PC-3 (cell line): ENCODE measurements around the gene RNF130. TPM values are rescaled to one million over a fixed set of nuclear protein-coding genes. Genes with fewer than 3 reads are reported as not detected.

ENCODE experiments used
- ATAC-seq: fragments of 200-7000 bp; cut with Tn5 transposase; 2 replicates; pipeline ENCODE4 v1.9.1; 2020; ENCODE audit warnings: mild to moderate bottlenecking, moderate library complexity
- BruUV-seq: library from RNA; stranded (reverse); fragments of 400-500 nt; replicated peaks from 2 replicates; lab custom pipeline; 2021; lab: Mats Ljungman, UMichigan
- CTCF ChIA-PET: fragments of 300-600 bp; sonication (Branson Sonifier 250); formaldehyde crosslinking; loops from one replicate; lab custom pipeline; 2022; ENCODE audit warnings: antibody characterized with exemption; lab: Charles Lee
- POLR2A ChIA-PET: fragments of 300-600 bp; sonication (Branson Sonifier 250); formaldehyde crosslinking; loops from one replicate; lab custom pipeline; 2022; ENCODE audit warnings: antibody characterized with exemption; ENCODE audit not compliant: unreplicated experiment; lab: Charles Lee
- DNase-seq: peaks from one replicate; pipeline ENCODE4 v3.0.0-alpha.2; 2015
- H2AFZ ChIP-seq: fragments of 300-600 bp; sonication (generic); 2 replicates; pipeline ENCODE4 v1.6.0; 2016; ENCODE audit warnings: antibody characterized with exemption, low read length
- H3F3A ChIP-seq: fragments of 300-600 bp; sonication (generic); one replicate; pipeline ENCODE4 v1.6.0; 2017; ENCODE audit warnings: antibody characterized with exemption, low read length, control low read depth, mild to moderate bottlenecking; ENCODE audit not compliant: unreplicated experiment
- H3K27ac ChIP-seq: fragments of 300-600 bp; sonication (generic); 2 replicates; pipeline ENCODE4 v1.5.1; 2016; ENCODE audit warnings: mild to moderate bottlenecking, low read length
- H3K27me3 ChIP-seq: fragments of 300-600 bp; sonication (generic); 2 replicates; pipeline ENCODE4 v1.6.1; 2016; ENCODE audit warnings: low read length, mixed read lengths
- H3K36me3 ChIP-seq: fragments of 300-600 bp; sonication (generic); 2 replicates; pipeline ENCODE4 v1.6.1; 2016; ENCODE audit warnings: low read depth, mixed run types, low read length, mixed read lengths
- H3K4me1 ChIP-seq: fragments of 300-600 bp; sonication (generic); 2 replicates; pipeline ENCODE4 v1.5.1; 2016; ENCODE audit warnings: low read length; ENCODE audit not compliant: insufficient read depth
- H3K4me2 ChIP-seq: fragments of 300-600 bp; sonication (generic); 2 replicates; pipeline ENCODE4 v1.6.0; 2016; ENCODE audit warnings: low read length
- H3K4me3 ChIP-seq: fragments of 300-600 bp; sonication (generic); 2 replicates; pipeline ENCODE4 v1.5.1; 2016; ENCODE audit warnings: mild to moderate bottlenecking, low read length, mixed read lengths
- H3K79me2 ChIP-seq: fragments of 300-600 bp; sonication (generic); 2 replicates; pipeline ENCODE4 v1.6.1; 2017; ENCODE audit warnings: low read length, mixed read lengths
- H3K9ac ChIP-seq: fragments of 300-600 bp; sonication (generic); 2 replicates; pipeline ENCODE4 v1.6.0; 2016; ENCODE audit warnings: mild to moderate bottlenecking, low read length
- H3K9me2 ChIP-seq: fragments of 300-600 bp; sonication (generic); replicated peaks from 2 replicates; pipeline ENCODE4 v1.6.1; 2016; ENCODE audit warnings: mixed run types, low read length, mixed read lengths
- H3K9me3 ChIP-seq: fragments of 300-600 bp; sonication (generic); 2 replicates; pipeline ENCODE4 v1.6.1; 2016; ENCODE audit warnings: low read length, mixed read lengths
- H4K20me1 ChIP-seq: fragments of 300-600 bp; sonication (generic); 2 replicates; pipeline ENCODE4 v1.6.1; 2016; ENCODE audit warnings: low read length, mixed read lengths
- CTCF ChIP-seq: fragments of 300-600 bp; sonication (generic); conservative IDR thresholded peaks from 2 replicates; pipeline ENCODE4 v1.5.1; 2017; ENCODE audit warnings: antibody characterized with exemption, low read depth, mild to moderate bottlenecking, low read length
- EZH2 ChIP-seq: fragments of 300-600 bp; sonication (generic); IDR thresholded peaks from one replicate; pipeline ENCODE4 v1.6.1; 2017; ENCODE audit warnings: antibody characterized with exemption, mild to moderate bottlenecking, low read length; ENCODE audit not compliant: unreplicated experiment
- EZH2phosphoT487 ChIP-seq: fragments of 300-600 bp; sonication (generic); IDR thresholded peaks from 2 replicates; pipeline ENCODE4 v1.6.1; 2018; ENCODE audit warnings: mild to moderate bottlenecking, antibody characterized with exemption, low read length, borderline replicate concordance
- intact Hi-C: fragments of 100-400 bp; cut with micrococcal nuclease; formaldehyde crosslinking; loops from 2 replicates; pipeline ENCODE4 v1.9.0; 2023
- total RNA-seq: library from RNA; depleted of rRNA; stranded (reverse); fragments of >200 nt; gene quantifications from 2 replicates; pipeline ENCODE4 v1.2.3, GENCODE V29; 2014

The RNF130 gene
- total RNA-seq, 1 experiment from 2014 or later = 31.2 TPM

GRCh38 chr5:179981636-179982035 lies 89.9 kb downstream of the RNF130 start:
- BruUV-seq = no TSS peak
- Histone ChIP-seq H3K79me2 (no peaks in the 10 kb centered on the region), H3K9ac (no peak overlapping the region), H2AFZ (no peak overlapping the region), H3K4me1 (no peaks in the 10 kb centered on the region), H3K27ac (no peak overlapping the region), H3K27me3 (no peaks in the 10 kb centered on the region), H4K20me1 (no peaks in the 10 kb centered on the region), H3K4me3 (no peak overlapping the region), H3K4me2 (no peak overlapping the region), H3K9me3 (no peaks in the 10 kb centered on the region), H3K9me2 (no peaks in the 10 kb centered on the region), H3K36me3 (no peaks in the 10 kb centered on the region), H3F3A (no peaks in the 10 kb centered on the region)
- intact Hi-C loops = no loop called here
- ChIA-PET CTCF (no interaction called here), POLR2A (no interaction called here)
- TF ChIP-seq CTCF = no peak
- TF ChIP-seq EZH2phosphoT487 = no peak
- TF ChIP-seq EZH2 = no peak
- DNase-seq (no peak), ATAC-seq (no peak)

- Histone ChIP-seq H3K4me2 (no peak overlapping the region), H3K9ac (no peak overlapping the region), H2AFZ (no peak overlapping the region), H4K20me1 (no peaks in the 10 kb centered on the region), H3K36me3 (no peaks in the 10 kb centered on the region), H3K9me3 (no peaks in the 10 kb centered on the region), H3K4me3 (no peak overlapping the region), H3K79me2 (no peaks in the 10 kb centered on the region), H3K4me1 (no peaks in the 10 kb centered on the region), H3F3A (no peaks in the 10 kb centered on the region), H3K27me3 (no peaks in the 10 kb centered on the region), H3K9me2 (no peaks in the 10 kb centered on the region), H3K27ac (no peak overlapping the region)
- ChIA-PET POLR2A (no interaction called here), CTCF (no interaction called here)
- DNase-seq = no peak
- BruUV-seq = no TSS peak
- TF ChIP-seq EZH2 (no peak), CTCF (no peak), EZH2phosphoT487 (no peak)
- no peak for ATAC-seq
- intact Hi-C loops = no loop called here
These were observed 90.8 kb downstream of the RNF130 start for GRCh38 chr5:179980767-179981166.

GRCh38 chr5:179978792-179979191 lies 92.8 kb downstream of the RNF130 start:
- no peak overlapping the region for H3K9ac ChIP-seq
- H3K4me2 ChIP-seq = no peak overlapping the region
- H3K36me3 ChIP-seq = no peaks in the 10 kb centered on the region
- H3K27ac ChIP-seq = no peak overlapping the region
- no peaks in the 10 kb centered on the region for H3K4me1 ChIP-seq
- no peak overlapping the region for H3K4me3 ChIP-seq
- H3F3A ChIP-seq = no peaks in the 10 kb centered on the region
- H3K27me3 ChIP-seq = no peaks in the 10 kb centered on the region
- no peaks in the 10 kb centered on the region for H3K79me2 ChIP-seq
- H4K20me1 ChIP-seq = no peaks in the 10 kb centered on the region
- ATAC-seq = no peak
- CTCF ChIA-PET = no interaction called here
- no peaks in the 10 kb centered on the region for H3K9me2 ChIP-seq
- no TSS peak for BruUV-seq
- no peaks in the 10 kb centered on the region for H3K9me3 ChIP-seq
- TF ChIP-seq CTCF (no peak), EZH2 (no peak)
- H2AFZ ChIP-seq = no peak overlapping the region
- POLR2A ChIA-PET = no interaction called here
- no peak for DNase-seq
- intact Hi-C loops = no loop called here
